PFSK-1 (cell line): ENCODE results near the gene NRXN3.

ENCODE experiments used
- POLR2AphosphoS5 ChIP-seq: IDR thresholded peaks from 2 replicates; pipeline ENCODE4 v1.6.1; 2012; ENCODE audit warnings: low read depth, mild to moderate bottlenecking, control low read depth, low read length, moderate library complexity
- REST ChIP-seq, 2 experiments: IDR thresholded peaks; 2 replicates each; pipeline versions ENCODE4 v1.6.1 to v1.8.0; 2011 to 2012; ENCODE audit warnings: low read depth in 2 of 2, low read length in 2 of 2, control low read depth in 1 of 2, inconsistent platforms in 1 of 2, mild to moderate bottlenecking in 1 of 2, moderate library complexity in 1 of 2; ENCODE audit not compliant: insufficient read depth in 1 of 2
- SIN3A ChIP-seq: IDR thresholded peaks from 2 replicates; pipeline ENCODE4 v1.6.1; 2012; ENCODE audit warnings: mild to moderate bottlenecking, low read length, moderate library complexity, borderline replicate concordance; ENCODE audit not compliant: insufficient read depth
- TAF1 ChIP-seq: IDR thresholded peaks from 2 replicates; pipeline ENCODE4 v1.6.1; 2012; ENCODE audit warnings: low read length, control low read depth, borderline replicate concordance; ENCODE audit not compliant: insufficient read depth

GRCh38 chr14:79709573-79709972 is 1539.4 kb downstream of the NRXN3 start:
- no peak for TF ChIP-seq REST (IDR thresholded peaks at IDR 0.05; ENCODE audit: insufficient read depth in 1 of 2, low read depth in 2 of 2, low read length in 2 of 2)
- TF ChIP-seq TAF1: no peak
- no peak for TF ChIP-seq POLR2AphosphoS5
- no peak for TF ChIP-seq SIN3A
